B cell (primary cell): ENCODE results near the gene FAM83G. TPM values are rescaled to one million over a fixed set of nuclear protein-coding genes. Genes with fewer than 3 reads are reported as not detected.

Experiments used
- ATAC-seq: fragments of 200-7000 bp; cut with Tn5 transposase; one replicate; pipeline ENCODE4 v1.10.0; 2021; ENCODE audit warnings: low read depth, mild to moderate bottlenecking, moderate number of reproducible peaks, moderate library complexity
- CTCF ChIA-PET: fragments of 350-600 bp; sonication (Branson Sonifier 250); formaldehyde crosslinking; loops from one replicate; lab custom pipeline; 2021; ENCODE audit warnings: antibody characterized with exemption, inconsistent platforms; lab: Charles Lee
- POLR2A ChIA-PET: fragments of 350-600 bp; sonication (Branson Sonifier 250); formaldehyde crosslinking; loops from one replicate; lab custom pipeline; 2021; ENCODE audit warnings: antibody characterized with exemption; lab: Charles Lee
- DNase-seq: peaks from one replicate; pipeline ENCODE4 v3.0.0; 2013
- H2AFZ ChIP-seq: 2 replicates; pipeline ENCODE4 v1.6.1; 2012; ENCODE audit warnings: mild to moderate bottlenecking, low read depth, low read length; ENCODE audit not compliant: insufficient read depth, poor library complexity, severe bottlenecking
- H3K27ac ChIP-seq, 2 donors: 1 replicate in 1 of 2; 2 replicates in 1 of 2; pipeline ENCODE4 v1.5.1; 2012 to 2013; ENCODE audit warnings: low read length in 2 of 2, mild to moderate bottlenecking in 2 of 2, moderate library complexity in 1 of 2
- H3K27me3 ChIP-seq, 4 experiments: fragments of 200-600 bp in 1 of 4; sonication (generic) in 1 of 4; replicated peaks in 1 of 4; 1 replicate in 2 of 4; 2 replicates in 2 of 4; pipeline versions ENCODE4 v1.6.1 to v1.7.0; 2013 to 2016; ENCODE audit warnings: low read length in 3 of 4, mild to moderate bottlenecking in 2 of 4, mixed read lengths in 1 of 4, moderate library complexity in 1 of 4; ENCODE audit not compliant: insufficient read depth in 4 of 4, control insufficient read depth in 3 of 4; ENCODE audit errors: control extremely low read depth in 1 of 4
- H3K36me3 ChIP-seq, 2 experiments: replicated peaks in 1 of 2; 1 replicate in 1 of 2; 2 replicates in 1 of 2; pipeline versions ENCODE4 v1.6.1 to v1.7.1; 2013; ENCODE audit warnings: low read length in 1 of 2; ENCODE audit not compliant: insufficient read depth in 2 of 2, control insufficient read depth in 1 of 2; ENCODE audit errors: control extremely low read depth in 1 of 2, extremely low read depth in 1 of 2
- H3K4me1 ChIP-seq, 2 donors: fragments of 200-600 bp in 1 of 2; sonication (generic) in 1 of 2; 1 replicate in 1 of 2; 2 replicates in 1 of 2; pipeline versions ENCODE4 v1.5.1 to v1.6.1; 2013 to 2017; ENCODE audit warnings: low read length in 2 of 2; ENCODE audit not compliant: control insufficient read depth in 2 of 2, insufficient read depth in 2 of 2
- H3K4me2 ChIP-seq: replicated peaks from 2 replicates; pipeline ENCODE3; 2012; ENCODE audit warnings: mild to moderate bottlenecking, low read depth, low read length; ENCODE audit not compliant: poor library complexity, severe bottlenecking
- H3K4me3 ChIP-seq, 5 experiments: fragments of 200-600 bp in 1 of 5; sonication (generic) in 1 of 5; 1 replicate in 3 of 5; 2 replicates in 2 of 5; pipeline versions ENCODE4 v1.5.1 to v1.7.0; 2011 to 2016; ENCODE audit warnings: low read length in 4 of 5, mild to moderate bottlenecking in 4 of 5, low read depth in 2 of 5, control low read depth in 1 of 5, moderate library complexity in 1 of 5; ENCODE audit not compliant: insufficient read depth in 1 of 5; ENCODE audit errors: control extremely low read depth in 1 of 5, extremely low read depth in 1 of 5
- H3K79me2 ChIP-seq: fragments of 200-600 bp; sonication (generic); one replicate; pipeline ENCODE4 v1.6.0; 2016; ENCODE audit warnings: low read length; ENCODE audit not compliant: control insufficient read depth, insufficient read depth
- H3K9ac ChIP-seq: fragments of 200-600 bp; sonication (generic); 2 replicates; pipeline ENCODE4 v1.6.1; 2017; ENCODE audit warnings: mild to moderate bottlenecking, low read length, moderate library complexity
- H3K9me3 ChIP-seq, 3 donors: one replicate each; pipeline versions ENCODE4 v1.6.1 to v1.7.1; 2013; ENCODE audit warnings: low read length in 2 of 3; ENCODE audit not compliant: control insufficient read depth in 2 of 3, insufficient read depth in 1 of 3; ENCODE audit errors: control extremely low read depth in 1 of 3
- H4K20me1 ChIP-seq: 2 replicates; pipeline ENCODE4 v1.6.0; 2012; ENCODE audit warnings: mild to moderate bottlenecking, low read length; ENCODE audit not compliant: insufficient read depth, control insufficient read depth, poor library complexity, severe bottlenecking
- H3K27ac Mint-ChIP-seq: one replicate; pipeline ENCODE4 v1.8.0; 2021; ENCODE audit warnings: mixed read lengths
- H3K27me3 Mint-ChIP-seq: one replicate; pipeline ENCODE4 v1.8.0; 2021; ENCODE audit warnings: mixed read lengths
- H3K4me1 Mint-ChIP-seq: one replicate; pipeline ENCODE4 v1.8.0; 2021; ENCODE audit warnings: mixed read lengths
- H3K4me3 Mint-ChIP-seq: one replicate; pipeline ENCODE4 v1.8.0; 2021; ENCODE audit warnings: mixed read lengths
- H3K9me3 Mint-ChIP-seq: one replicate; pipeline ENCODE4 v1.8.0; 2022; ENCODE audit warnings: mixed read lengths; ENCODE audit not compliant: insufficient read depth
- CTCF ChIP-seq: fragments of 200-600 bp; IDR thresholded peaks from one replicate; pipeline ENCODE4 v1.8.0; 2022; ENCODE audit warnings: antibody characterized with exemption, mild to moderate bottlenecking
- EZH2 ChIP-seq: IDR thresholded peaks from 2 replicates; pipeline ENCODE4 v1.6.1; 2012; ENCODE audit warnings: borderline replicate concordance, low read depth, mild to moderate bottlenecking, moderate library complexity, low read length; ENCODE audit not compliant: insufficient read depth, poor library complexity, severe bottlenecking
- WGBS: methylation state at CpG from one replicate; pipeline ENCODE4 v1.1.5; 2013; ENCODE audit warnings: missing lambda C conversion rate; ENCODE audit not compliant: insufficient coverage; 5-methylcytosine and 5-hydroxymethylcytosine counted together
- intact Hi-C: fragments of 100-400 bp; cut with micrococcal nuclease; formaldehyde crosslinking; loops from one replicate; pipeline ENCODE4 v1.10.0; 2022
- polyA plus RNA-seq: library from polyadenylated mRNA; depleted of rRNA; stranded (reverse); fragments of >200 nt; gene quantifications from 2 replicates; pipeline ENCODE4 v1.2.3, GENCODE V29; 2012
- total RNA-seq, 2 donors: library from RNA; stranded (reverse); fragments of 120-200 nt in 1 of 2; gene quantifications; 1 replicate in 1 of 2; 2 replicates in 1 of 2; pipeline versions ENCODE4 v1.2.3 to v1.2.4, GENCODE V29; 2013 to 2022

The FAM83G gene
- total and polyA plus RNA-seq, 2 donors (not counting 1 experiment from before 2014, with no cell fraction given), result 4.7 to 14.3 TPM

- Histone ChIP-seq H3K27me3 (peaks cover 0 to 16% (median 4%) of the 10 kb centered on the region in 4 experiments), H3K9me3 (peaks cover 0 to 4% (median 0%) of the 10 kb centered on the region in 3 donors), H3K9ac (no peak overlapping the region), H3K4me1 (peaks cover 11 to 13% of the 10 kb centered on the region in 2 donors), H4K20me1 (no peaks in the 10 kb centered on the region), H2AFZ (no peak overlapping the region), H3K4me2 (no peak overlapping the region), H3K36me3 (no peaks in the 10 kb centered on the region), H3K4me3 (no peak overlapping the region), H3K79me2 (no peaks in the 10 kb centered on the region), H3K27ac (no peak overlapping the region)
- ChIA-PET POLR2A (no interaction called here), CTCF (no interaction called here)
- intact Hi-C loops, result no loop called here
- no peak for ATAC-seq
- 100% methylated on average over 5 of the region's 6 CpGs for WGBS
- Mint-ChIP-seq H3K27ac (no peak overlapping the region), H3K27me3 (peaks cover 43% of the 10 kb centered on the region), H3K4me3 (no peak overlapping the region), H3K4me1 (peaks cover 17% of the 10 kb centered on the region), H3K9me3 (no peaks in the 10 kb centered on the region)
- no peak for TF ChIP-seq CTCF
- TF ChIP-seq EZH2, result no peak
- DNase-seq, result no peak
These were observed 56.7 kb downstream of the FAM83G start for GRCh38 chr17:18947866-18948265.

- H4K20me1 ChIP-seq, result no peaks in the 10 kb centered on the region
- Mint-ChIP-seq H3K4me1 (peaks cover 17% of the 10 kb centered on the region), H3K4me3 (no peak overlapping the region), H3K9me3 (no peaks in the 10 kb centered on the region), H3K27me3 (peaks cover 50% of the 10 kb centered on the region), H3K27ac (no peak overlapping the region)
- no peak overlapping the region for H3K4me2 ChIP-seq
- WGBS, result no CpG with 5 or more reads among the region's 2 CpGs
- ATAC-seq (no peak), DNase-seq (no peak)
- ChIA-PET POLR2A (no interaction called here), CTCF (no interaction called here)
- no peak overlapping the region for H2AFZ ChIP-seq
- H3K27ac ChIP-seq, result no peak overlapping the region
- H3K27me3 ChIP-seq, result peaks cover 0 to 16% (median 4%) of the 10 kb centered on the region in 4 experiments
- no peak overlapping the region for H3K4me3 ChIP-seq
- H3K9me3 ChIP-seq, result peaks cover 0 to 4% (median 0%) of the 10 kb centered on the region in 3 donors
- H3K36me3 ChIP-seq, result no peaks in the 10 kb centered on the region
- intact Hi-C loops, result no loop called here
- H3K79me2 ChIP-seq, result no peaks in the 10 kb centered on the region
- peaks cover 11 to 13% of the 10 kb centered on the region in 2 donors for H3K4me1 ChIP-seq
- TF ChIP-seq EZH2 (no peak), CTCF (no peak)
- H3K9ac ChIP-seq, result no peak overlapping the region
These were observed 58.0 kb downstream of the FAM83G start for GRCh38 chr17:18946536-18946935.
